Fibroblast of gingiva (primary cell): ENCODE measurements around the gene XIST.
"Not testable (repeated sequence)": the region's sequence is repeated elsewhere in the genome, so short reads cannot be mapped to it uniquely, and the experiment has no call there.

Experiments
- DNase-seq: peaks from one replicate; pipeline ENCODE4 v3.0.0-alpha.2; 2011; ENCODE audit warnings: low read depth

Gene XIST

GRCh38 chrX:73839152-73839551, 13.4 kb downstream of the XIST start:
- DNase-seq: no peak

GRCh38 chrX:73838123-73838522, 14.4 kb downstream of the XIST start:
- no peak for DNase-seq

GRCh38 chrX:73836956-73837477, 15.5 kb downstream of the XIST start:
- no peak for DNase-seq

- DNase-seq: no peak
These were observed 18.3 kb downstream of the XIST start for GRCh38 chrX:73834219-73834618.

GRCh38 chrX:73832319-73832718, 20.2 kb downstream of the XIST start:
- no peak for DNase-seq

- DNase-seq: no peak
These were observed 21.0 kb downstream of the XIST start for GRCh38 chrX:73831500-73831899.

GRCh38 chrX:73830489-73831414, 21.8 kb downstream of the XIST start:
- DNase-seq: no peak

- no peak for DNase-seq
These were observed 22.5 kb downstream of the XIST start for GRCh38 chrX:73829890-73830466.

GRCh38 chrX:73828080-73828720, 24.3 kb downstream of the XIST start:
- DNase-seq: no peak

- no peak for DNase-seq
These were observed 25.1 kb downstream of the XIST start for GRCh38 chrX:73827406-73827805.

- DNase-seq: no peak
These were observed 25.5 kb downstream of the XIST start for GRCh38 chrX:73826996-73827395.

GRCh38 chrX:73825569-73825968, 26.9 kb downstream of the XIST start:
- no peak for DNase-seq

- DNase-seq: no peak
These were observed 29.0 kb downstream of the XIST start for GRCh38 chrX:73823473-73824004.

- no peak for DNase-seq
These were observed 29.7 kb downstream of the XIST start for GRCh38 chrX:73822775-73823174.

- no peak for DNase-seq
These were observed 30.5 kb downstream of the XIST start for GRCh38 chrX:73821921-73822559.

- not testable (repeated sequence) for DNase-seq
These were observed 32.5 kb downstream of the XIST start for GRCh38 chrX:73819864-73820558.

- no peak for DNase-seq
These were observed 34.1 kb downstream of the XIST start for GRCh38 chrX:73818200-73819116.

GRCh38 chrX:73817393-73818199, 34.9 kb downstream of the XIST start:
- DNase-seq: no peak

GRCh38 chrX:73812256-73812655, 40.3 kb downstream of the XIST start:
- DNase-seq: no peak
